ENCODE data around the gene HDAC8. TPM values are rescaled to one million over a fixed set of nuclear protein-coding genes. Genes with fewer than 3 reads are reported as not detected.

Gene HDAC8
- total RNA-seq, 1 donor from 2014 or later = 22.3 TPM

GRCh38 chrX:72301781-72302180 is 270.9 kb downstream of the HDAC8 start:
- no peak for TF ChIP-seq CTCF (IDR thresholded peaks at IDR 0.05; ENCODE audit: insufficient read depth, low read length, poor library complexity, severe bottlenecking)
- no peak for DNase-seq (ENCODE audit: low read depth)
- H3K36me3 ChIP-seq (ENCODE audit: control insufficient read depth, insufficient read depth, low read length) = no peaks in the 10 kb centered on the region
- no peak overlapping the region for H3K4me3 ChIP-seq (ENCODE audit: low read depth, low read length)
- peaks cover 61% of the 10 kb centered on the region for H3K27me3 ChIP-seq (ENCODE audit: control insufficient read depth, insufficient read depth, low read length)

DNA sequence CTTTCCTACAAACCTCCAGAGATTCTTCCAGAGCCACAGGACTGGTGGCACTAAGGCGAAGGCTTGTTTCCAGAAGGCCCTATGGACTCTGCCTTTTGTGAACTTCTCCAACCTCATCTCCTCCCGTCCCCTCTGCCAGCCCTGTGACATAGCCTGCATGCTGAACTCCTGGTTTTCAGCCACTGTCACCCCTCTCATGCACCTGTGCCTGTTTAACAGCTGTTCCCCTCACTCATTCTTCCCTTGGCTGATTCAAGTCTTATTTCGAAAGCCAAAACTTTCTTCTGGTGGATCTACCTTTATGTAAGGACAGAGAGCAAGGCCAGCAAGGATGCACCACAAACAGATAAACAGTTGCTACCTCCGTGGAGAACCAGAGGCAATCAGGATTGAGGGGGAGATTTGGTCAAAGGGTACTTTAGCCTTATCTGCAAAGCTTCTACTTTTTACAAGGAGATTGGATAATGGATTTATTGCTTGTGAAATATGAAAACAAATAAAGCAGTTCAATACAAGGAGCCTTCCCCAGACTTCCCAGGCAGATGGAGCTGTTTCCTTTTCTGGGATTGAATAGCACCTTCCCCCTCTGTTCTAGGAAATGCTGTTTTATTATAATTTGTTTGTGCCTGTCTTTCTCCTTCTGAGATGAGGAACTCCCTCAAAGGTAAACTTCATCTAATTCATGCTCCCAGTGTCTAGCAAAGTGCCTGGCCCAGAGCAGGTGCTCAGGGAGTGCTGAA is 272.6 kb downstream of the HDAC8 start:
- Histone ChIP-seq H3K4me3 (ENCODE audit: low read depth, low read length) (no peak overlapping the region), H3K27me3 (ENCODE audit: control insufficient read depth, insufficient read depth, low read length) (peaks cover 56% of the 10 kb centered on the region), H3K36me3 (ENCODE audit: control insufficient read depth, insufficient read depth, low read length) (no peaks in the 10 kb centered on the region)
- TF ChIP-seq CTCF (IDR thresholded peaks at IDR 0.05; ENCODE audit: insufficient read depth, low read length, poor library complexity, severe bottlenecking) = no peak
- DNase-seq (ENCODE audit: low read depth) = no peak

DNA sequence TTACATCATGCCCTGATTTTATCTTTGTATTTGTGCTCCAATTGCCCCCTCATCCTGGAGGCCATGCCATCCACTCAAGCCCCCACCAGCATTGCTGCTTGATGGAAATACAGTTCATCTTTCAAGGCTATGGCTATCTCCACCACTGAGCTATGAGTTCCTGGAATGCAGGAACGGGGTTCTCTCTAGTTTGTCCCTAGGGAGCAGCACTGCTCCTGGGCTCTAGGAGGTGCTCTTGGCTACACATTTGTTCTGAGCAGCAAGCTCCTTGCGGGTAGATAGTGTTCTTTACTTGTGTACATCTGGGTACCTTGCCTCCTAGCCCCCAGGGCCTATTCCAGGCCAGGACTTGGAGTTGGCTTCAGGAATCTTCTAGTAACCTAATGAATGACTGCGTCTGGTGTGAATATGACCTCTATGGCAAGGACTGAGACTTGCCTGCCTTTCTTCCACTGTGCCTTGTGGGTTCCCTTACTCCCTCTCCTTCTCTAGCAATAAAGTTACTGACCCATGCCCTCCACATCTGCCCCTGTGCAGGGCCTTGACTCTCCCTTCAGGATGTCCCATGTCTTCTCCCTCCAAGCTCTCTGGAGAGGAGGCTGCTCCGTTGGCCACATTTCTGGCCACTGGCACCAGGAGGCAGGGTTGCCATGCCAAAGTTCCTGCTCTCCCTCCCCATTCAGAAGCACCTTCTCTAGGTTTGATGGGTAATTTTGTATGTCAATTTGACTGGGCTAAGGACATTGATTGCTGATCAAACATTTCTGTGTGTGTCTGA is 274.5 kb downstream of the HDAC8 start:
- Histone ChIP-seq H3K27me3 (ENCODE audit: control insufficient read depth, insufficient read depth, low read length) (peaks cover 40% of the 10 kb centered on the region), H3K36me3 (ENCODE audit: control insufficient read depth, insufficient read depth, low read length) (no peaks in the 10 kb centered on the region), H3K4me3 (ENCODE audit: low read depth, low read length) (no peak overlapping the region)
- TF ChIP-seq CTCF (IDR thresholded peaks at IDR 0.05; ENCODE audit: insufficient read depth, low read length, poor library complexity, severe bottlenecking) = no peak
- no peak for DNase-seq (ENCODE audit: low read depth)

DNA sequence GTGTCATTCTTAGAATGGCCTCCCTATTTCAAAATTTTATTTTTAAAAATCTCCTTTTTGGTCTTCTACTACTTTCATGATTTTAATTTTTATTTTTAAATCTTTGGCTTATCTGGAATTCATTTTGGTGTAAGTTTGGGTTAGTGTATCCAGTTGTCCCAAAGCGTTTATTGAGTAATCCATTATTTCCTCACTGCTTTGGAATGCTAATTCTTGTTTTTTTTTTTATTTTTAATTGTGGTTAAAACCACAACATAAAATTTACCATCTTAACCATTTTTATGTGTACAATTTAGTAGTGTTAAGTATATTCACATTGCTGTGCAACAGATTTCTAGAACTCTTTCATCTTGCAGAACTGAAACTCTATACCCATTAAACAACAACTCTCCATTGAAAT is 275.7 kb downstream of the HDAC8 start:
- no peak overlapping the region for H3K4me3 ChIP-seq (ENCODE audit: low read depth, low read length)
- TF ChIP-seq CTCF (IDR thresholded peaks at IDR 0.05; ENCODE audit: insufficient read depth, low read length, poor library complexity, severe bottlenecking) = no peak
- peaks cover 30% of the 10 kb centered on the region for H3K27me3 ChIP-seq (ENCODE audit: control insufficient read depth, insufficient read depth, low read length)
- H3K36me3 ChIP-seq (ENCODE audit: control insufficient read depth, insufficient read depth, low read length) = no peaks in the 10 kb centered on the region
- DNase-seq (ENCODE audit: low read depth) = no peak

- no peak overlapping the region for H3K4me3 ChIP-seq (ENCODE audit: low read depth, low read length)
- TF ChIP-seq CTCF (IDR thresholded peaks at IDR 0.05; ENCODE audit: insufficient read depth, low read length, poor library complexity, severe bottlenecking) = no peak
- peaks cover 19% of the 10 kb centered on the region for H3K27me3 ChIP-seq (ENCODE audit: control insufficient read depth, insufficient read depth, low read length)
- no peak for DNase-seq (ENCODE audit: low read depth)
- H3K36me3 ChIP-seq (ENCODE audit: control insufficient read depth, insufficient read depth, low read length) = no peaks in the 10 kb centered on the region
These were observed 276.9 kb downstream of the HDAC8 start for GRCh38 chrX:72295745-72296144.

All from kidney epithelial cell (primary cell).